AG04449 (cell line): ENCODE results near the gene GPC5.
"Not testable (repeated sequence)": the region's sequence is repeated elsewhere in the genome, so short reads cannot be mapped to it uniquely, and the experiment has no call there.

Source experiments
- CTCF ChIA-PET: fragments of 350-600 bp; formaldehyde crosslinking; extraction: SDS; loops from one replicate; lab custom pipeline; 2021; ENCODE audit warnings: antibody characterized with exemption; lab: Yijun Ruan, JAX
- POLR2A ChIA-PET: fragments of 400-600, 350-600 bp; formaldehyde crosslinking; extraction: SDS; loops from one replicate; lab custom pipeline; 2020; ENCODE audit warnings: antibody characterized with exemption, inconsistent platforms; lab: Yijun Ruan, JAX
- DNase-seq: peaks from one replicate; pipeline ENCODE4 v3.0.0-alpha.2; 2010; ENCODE audit warnings: low read depth, low spot score
- H3K4me3 ChIP-seq: 2 replicates; pipeline ENCODE4 v1.5.1; 2011; ENCODE audit warnings: low read depth, mild to moderate bottlenecking, control low read depth, low read length
- TF ChIP-seq, protein P1 (sequence below): IDR thresholded peaks from one replicate; pipeline ENCODE4 v1.5.1; 2011; ENCODE audit warnings: mild to moderate bottlenecking, moderate library complexity, low read length, control low read depth, inconsistent platforms; ENCODE audit not compliant: insufficient read depth; ENCODE audit errors: missing control alignments

GPC5 gene

DNA sequence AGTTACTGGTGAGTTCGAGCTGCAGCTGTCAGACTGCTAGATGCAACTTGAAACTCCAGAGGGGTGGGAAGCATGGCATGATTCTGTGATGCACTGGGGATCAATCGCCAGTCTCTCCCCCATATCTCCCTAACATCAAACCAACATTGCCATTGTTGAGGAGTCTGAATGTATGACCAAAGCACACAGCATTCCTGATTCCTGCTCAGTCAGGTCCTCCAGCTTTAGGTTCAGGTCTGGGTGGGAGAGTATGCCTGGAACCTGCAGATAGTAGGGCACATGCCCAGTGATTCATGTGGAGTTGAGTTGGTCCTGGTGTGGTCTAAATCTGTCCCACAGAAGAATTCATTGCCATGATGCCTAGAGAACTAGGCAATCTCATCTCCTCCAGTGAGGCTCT is 269.1 kb downstream of the GPC5 start:
- H3K4me3 ChIP-seq, result no peak overlapping the region
- TF ChIP-seq, protein P1, sequence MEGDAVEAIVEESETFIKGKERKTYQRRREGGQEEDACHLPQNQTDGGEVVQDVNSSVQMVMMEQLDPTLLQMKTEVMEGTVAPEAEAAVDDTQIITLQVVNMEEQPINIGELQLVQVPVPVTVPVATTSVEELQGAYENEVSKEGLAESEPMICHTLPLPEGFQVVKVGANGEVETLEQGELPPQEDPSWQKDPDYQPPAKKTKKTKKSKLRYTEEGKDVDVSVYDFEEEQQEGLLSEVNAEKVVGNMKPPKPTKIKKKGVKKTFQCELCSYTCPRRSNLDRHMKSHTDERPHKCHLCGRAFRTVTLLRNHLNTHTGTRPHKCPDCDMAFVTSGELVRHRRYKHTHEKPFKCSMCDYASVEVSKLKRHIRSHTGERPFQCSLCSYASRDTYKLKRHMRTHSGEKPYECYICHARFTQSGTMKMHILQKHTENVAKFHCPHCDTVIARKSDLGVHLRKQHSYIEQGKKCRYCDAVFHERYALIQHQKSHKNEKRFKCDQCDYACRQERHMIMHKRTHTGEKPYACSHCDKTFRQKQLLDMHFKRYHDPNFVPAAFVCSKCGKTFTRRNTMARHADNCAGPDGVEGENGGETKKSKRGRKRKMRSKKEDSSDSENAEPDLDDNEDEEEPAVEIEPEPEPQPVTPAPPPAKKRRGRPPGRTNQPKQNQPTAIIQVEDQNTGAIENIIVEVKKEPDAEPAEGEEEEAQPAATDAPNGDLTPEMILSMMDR, result no peak
- CTCF ChIA-PET, result no interaction called here

DNA sequence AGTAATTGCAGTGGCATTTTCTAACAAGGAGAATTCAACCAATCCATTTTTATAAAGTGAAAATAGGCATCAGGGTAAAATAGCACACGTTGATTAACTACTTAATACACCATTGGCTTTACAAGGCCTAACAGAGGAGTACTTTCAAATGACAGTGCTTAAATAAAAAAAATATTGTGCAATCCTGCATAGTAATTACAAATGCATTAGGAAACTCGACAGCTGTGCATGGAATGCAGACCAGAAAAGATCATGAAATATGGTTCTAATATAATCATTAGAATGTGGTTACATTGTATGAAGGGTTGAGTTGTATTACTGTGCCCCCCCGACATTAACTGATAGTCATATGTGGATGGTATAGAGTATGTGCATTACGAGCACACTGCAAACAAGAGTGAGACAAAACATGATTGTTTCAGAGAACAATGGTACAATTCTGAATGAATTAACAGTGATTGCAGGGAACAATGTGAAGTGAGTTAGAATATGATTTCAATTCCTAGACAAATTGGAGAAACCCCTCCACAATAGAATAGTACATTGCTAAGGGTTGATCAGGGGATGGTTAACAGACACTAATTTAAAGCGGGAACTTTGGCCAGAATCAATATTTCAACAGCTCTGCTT is 270.6 kb downstream of the GPC5 start:
- no peak for DNase-seq
- POLR2A ChIA-PET, result no interaction called here
- no peak overlapping the region for H3K4me3 ChIP-seq
- CTCF ChIA-PET, result no interaction called here
- TF ChIP-seq, protein P1, result no peak

More for the DNA sequence above, 269.1 kb downstream of the GPC5 start:
- no peak for DNase-seq
- POLR2A ChIA-PET, result no interaction called here

DNA sequence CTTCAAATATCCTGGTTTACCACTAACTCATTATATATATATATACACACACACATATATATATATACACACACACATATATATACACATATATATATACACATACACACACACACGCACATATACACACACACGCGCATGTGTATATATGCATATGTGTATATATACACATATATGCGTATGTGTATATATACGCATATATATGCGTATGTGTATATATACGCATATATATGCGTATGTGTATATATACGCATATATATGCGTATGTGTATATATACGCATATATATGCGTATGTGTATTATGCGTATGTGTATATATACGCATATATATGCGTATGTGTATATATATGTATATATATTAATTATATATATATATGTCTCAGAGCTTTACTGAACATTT is 275.9 kb downstream of the GPC5 start:
- DNase-seq, POLR2A ChIA-PET, CTCF ChIA-PET, H3K4me3 ChIP-seq: not testable (repeated sequence)

DNA sequence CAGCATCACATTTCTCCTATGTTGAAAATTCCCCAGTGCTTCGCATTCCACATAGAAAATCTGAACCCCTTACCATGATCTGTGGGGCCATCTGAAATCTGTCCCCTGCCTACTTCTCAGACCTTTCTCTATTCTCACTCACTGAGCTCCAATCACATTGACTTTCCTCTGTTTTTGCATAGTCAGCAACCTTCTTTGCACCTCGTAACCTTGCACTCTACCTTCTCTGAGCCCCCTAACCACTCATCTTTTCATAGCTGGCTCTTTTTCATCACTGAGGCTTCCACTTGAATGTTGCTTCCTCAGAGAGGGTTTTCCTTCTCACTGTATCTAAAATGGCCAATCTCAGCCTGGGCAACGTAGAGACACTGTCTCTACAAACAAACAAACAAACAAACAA is 286.3 kb downstream of the GPC5 start:
- TF ChIP-seq, protein P1, result no peak
- H3K4me3 ChIP-seq, result no peak overlapping the region
- CTCF ChIA-PET, result no interaction called here
- POLR2A ChIA-PET, result no interaction called here
- no peak for DNase-seq

DNA sequence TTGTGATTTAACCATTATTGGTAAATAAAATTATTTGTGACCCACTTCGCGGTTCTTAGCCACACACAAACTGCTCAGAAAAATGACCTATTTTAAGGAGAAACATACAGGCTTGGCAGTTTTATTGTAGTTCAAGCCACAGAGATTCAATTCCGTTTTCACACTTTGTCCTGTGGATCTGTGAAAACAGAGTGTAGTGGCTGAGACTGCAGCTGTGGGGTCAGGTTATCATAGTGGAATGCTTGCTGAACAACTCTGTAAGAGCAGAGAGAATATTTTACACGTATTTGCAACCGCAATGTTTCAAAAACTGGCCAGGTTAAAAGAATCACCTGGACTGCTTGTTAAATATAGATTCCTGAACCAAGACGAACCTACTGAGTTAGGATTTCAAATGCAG is 292.5 kb downstream of the GPC5 start:
- CTCF ChIA-PET, result no interaction called here

DNA sequence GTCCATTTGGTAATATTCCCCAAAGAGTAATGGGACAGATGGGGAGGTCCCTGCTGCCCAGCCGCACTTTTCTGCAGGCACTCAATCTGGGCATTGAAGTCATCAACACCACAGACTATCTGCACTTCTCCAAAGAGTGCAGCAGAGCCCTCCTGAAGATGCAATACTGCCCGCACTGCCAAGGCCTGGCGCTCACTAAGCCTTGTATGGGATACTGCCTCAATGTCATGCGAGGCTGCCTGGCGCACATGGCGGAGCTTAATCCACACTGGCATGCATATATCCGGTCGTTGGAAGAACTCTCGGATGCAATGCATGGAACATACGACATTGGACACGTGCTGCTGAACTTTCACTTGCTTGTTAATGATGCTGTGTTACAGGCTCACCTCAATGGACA is 295.0 kb downstream of the GPC5 start:
- no peak for DNase-seq
- ChIA-PET CTCF (no interaction called here), POLR2A (no interaction called here)
- H3K4me3 ChIP-seq, result no peak overlapping the region
- TF ChIP-seq, protein P1, result no peak

More for the DNA sequence above, 292.5 kb downstream of the GPC5 start:
- no peak for DNase-seq
- TF ChIP-seq, protein P1, result no peak
- POLR2A ChIA-PET, result no interaction called here
- H3K4me3 ChIP-seq, result no peak overlapping the region

DNA sequence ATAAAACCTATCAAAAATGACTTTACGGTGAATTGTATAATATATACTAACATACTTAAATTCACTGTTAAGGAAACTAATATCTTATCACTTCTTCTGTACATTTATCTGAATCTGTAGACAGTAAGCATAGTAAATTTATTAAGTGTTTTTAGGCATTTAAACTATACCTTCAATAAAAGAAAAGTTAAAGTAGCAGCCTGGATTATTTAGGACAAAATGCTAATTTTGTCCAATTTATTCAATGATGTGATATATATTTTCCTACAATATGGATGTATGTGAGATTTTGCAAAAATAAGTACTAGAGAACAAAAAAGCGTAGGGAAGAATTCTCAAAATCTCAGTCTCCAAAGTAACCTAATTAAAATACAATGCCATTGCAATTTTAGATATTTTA is 299.9 kb downstream of the GPC5 start:
- ChIA-PET POLR2A (no interaction called here), CTCF (no interaction called here)
- TF ChIP-seq, protein P1, result no peak
- DNase-seq, result no peak
- H3K4me3 ChIP-seq, result no peak overlapping the region
